AG09319 (cell line): Measurements from ENCODE around the gene SLC36A4.
"Not testable (repeated sequence)": the region's sequence is repeated elsewhere in the genome, so short reads cannot be mapped to it uniquely, and the experiment has no call there.

ENCODE experiments used
- DNase-seq: peaks from one replicate; pipeline ENCODE4 v3.0.0-alpha.2; 2010; ENCODE audit warnings: low read depth; ENCODE audit errors: extremely low read depth
- CTCF ChIP-seq: IDR thresholded peaks from 2 replicates; pipeline ENCODE4 v1.5.1; 2011; ENCODE audit warnings: low read depth, mild to moderate bottlenecking, inconsistent platforms, low read length, moderate library complexity

The SLC36A4 gene

DNA sequence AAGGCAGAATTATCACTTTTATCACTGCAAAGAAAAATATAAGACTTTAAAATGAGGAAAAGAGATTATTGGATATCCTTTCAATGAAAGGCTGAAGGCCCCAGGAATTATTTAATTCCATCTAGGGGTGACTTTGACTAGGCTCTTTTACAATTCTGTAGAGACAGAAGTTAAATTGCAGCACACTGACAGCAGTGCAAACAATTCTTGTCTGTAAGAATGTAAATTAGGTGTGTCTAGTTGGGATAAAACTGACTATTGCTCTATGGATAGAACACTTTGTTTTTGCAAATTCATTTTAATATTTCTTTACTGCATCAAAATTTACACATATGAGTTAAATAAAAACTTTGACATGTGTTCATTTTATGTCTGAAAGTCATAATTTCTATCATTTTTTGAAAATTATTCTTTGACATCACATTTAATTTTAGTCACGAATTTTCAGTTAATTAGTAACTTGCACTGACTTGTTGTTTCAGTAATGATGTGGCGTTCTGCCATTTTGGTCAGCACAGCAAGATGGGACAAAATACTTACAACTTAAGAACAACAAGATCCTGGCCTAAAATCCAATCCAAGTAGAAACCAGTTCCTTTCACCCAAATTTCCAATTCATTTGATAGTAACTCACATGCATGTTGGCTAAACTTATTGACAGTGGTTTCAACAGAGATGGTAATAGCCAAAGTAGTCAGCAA lies 75.1 kb downstream of the SLC36A4 start:
- DNase-seq, result no peak
- TF ChIP-seq CTCF, result no peak

DNA sequence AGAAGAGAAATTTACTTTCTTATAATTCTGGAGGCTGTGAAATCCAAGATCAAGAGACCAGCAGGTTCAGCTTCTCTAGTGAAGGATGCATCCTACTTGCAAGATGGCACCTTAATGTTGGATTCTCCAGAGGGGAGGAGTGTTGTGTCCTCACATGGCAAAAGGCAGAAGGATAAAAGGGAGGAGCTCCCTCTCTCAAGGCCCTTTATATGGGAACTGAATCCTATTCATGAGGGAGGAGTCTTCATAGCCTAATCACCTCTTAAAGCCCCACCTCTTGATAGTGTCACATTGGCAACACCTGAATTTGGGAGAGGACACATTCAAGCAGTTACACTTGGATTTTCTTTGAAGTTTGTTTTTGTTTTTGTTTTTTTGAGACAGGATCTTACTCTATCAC lies 79.5 kb downstream of the SLC36A4 start:
- no peak for TF ChIP-seq CTCF
- no peak for DNase-seq

- DNase-seq, result no peak
- TF ChIP-seq CTCF, result no peak
These were observed 80.2 kb downstream of the SLC36A4 start for GRCh38 chr11:93117565-93117964.

DNA sequence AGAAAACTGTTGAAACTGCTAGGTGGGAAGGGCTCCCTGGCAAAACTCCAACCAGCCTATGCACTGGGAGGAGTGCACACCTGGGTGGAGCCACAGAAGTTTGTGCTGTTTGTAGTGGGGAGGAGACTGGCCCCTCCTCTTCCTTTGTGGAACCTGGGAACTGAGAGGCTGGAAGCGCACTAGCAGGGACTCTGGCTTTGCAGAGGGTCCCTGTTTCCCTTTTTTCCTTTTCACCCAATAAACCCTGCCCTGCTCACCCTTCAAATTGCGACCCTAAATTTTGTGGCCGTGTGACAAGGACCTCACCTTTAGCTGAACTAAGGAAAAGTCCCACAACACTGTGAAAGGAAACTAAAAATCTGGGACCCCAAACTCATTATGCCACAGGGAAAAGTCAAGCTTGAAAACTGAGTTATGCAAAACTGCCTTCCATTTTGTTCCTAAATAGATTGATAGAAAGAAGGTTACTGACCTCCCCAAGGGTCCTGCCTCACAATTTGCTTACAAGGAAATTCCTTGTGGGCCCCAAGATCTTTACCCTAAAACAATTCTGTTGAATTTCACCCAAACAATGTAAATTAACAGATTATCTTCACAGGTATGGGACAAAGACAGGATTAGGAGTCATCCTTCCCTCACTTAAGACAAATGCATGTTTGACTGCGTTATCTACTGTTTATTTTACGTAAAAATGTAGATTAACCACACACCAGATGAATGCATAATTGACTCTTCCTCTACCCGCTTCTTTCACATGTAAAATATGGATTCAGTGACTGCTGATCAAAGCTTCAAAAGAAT lies 81.0 kb downstream of the SLC36A4 start:
- no peak for TF ChIP-seq CTCF
- DNase-seq, result no peak

GRCh38 chr11:93114304-93114703 lies 83.5 kb downstream of the SLC36A4 start:
- no peak for DNase-seq
- TF ChIP-seq CTCF, result no peak

DNA sequence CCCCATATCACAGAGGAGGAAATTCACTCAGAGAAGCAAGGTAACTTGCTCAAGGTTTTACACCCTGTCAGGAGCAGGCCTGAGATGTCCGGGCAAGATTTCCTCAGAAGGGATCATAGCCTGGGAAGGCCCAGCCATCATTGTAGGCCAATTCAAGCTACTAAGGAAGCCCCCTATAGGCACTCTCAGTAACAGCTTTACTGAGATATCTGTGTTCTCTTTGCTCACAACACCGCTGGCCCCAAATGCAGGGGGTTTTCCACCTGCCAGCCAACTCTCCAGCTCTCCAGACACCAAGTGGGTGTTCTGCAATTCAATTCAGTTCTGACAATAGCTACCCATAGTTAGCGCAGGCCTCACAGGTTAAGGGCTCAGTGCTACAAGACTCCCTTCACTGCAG lies 84.0 kb downstream of the SLC36A4 start:
- no peak for TF ChIP-seq CTCF

GRCh38 chr11:93111147-93111546 lies 86.6 kb downstream of the SLC36A4 start:
- not testable (repeated sequence) for DNase-seq

More for the DNA sequence above, 84.0 kb downstream of the SLC36A4 start:
- DNase-seq, result no peak

DNA sequence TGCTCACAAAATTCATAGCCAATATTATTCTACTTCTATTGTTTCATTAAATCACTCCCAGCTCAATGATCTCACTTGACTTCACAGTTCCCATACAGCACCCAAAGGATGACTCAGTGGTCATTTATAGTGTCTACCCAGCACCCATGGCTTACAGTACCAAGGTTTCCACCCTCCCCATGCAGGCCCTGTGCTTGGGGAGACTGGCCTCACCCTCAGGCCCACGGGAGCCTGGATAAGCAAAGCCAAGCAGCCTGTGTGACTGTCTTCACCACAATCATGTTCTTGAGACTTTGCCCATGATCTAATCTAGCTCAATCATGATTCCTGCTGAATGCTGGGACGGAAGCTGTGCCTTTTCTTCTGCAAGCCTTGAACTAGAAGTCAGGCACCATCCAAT lies 97.6 kb downstream of the SLC36A4 start:
- DNase-seq, result no peak
- TF ChIP-seq CTCF, result no peak
